Esophagus muscularis mucosa (tissue), 4 donors: ENCODE results near the gene OR5AR1.

Experiments used
- CTCF ChIP-seq, 3 experiments: fragments of 200-600 bp in 2 of 3; fragments of 450-650 bp in 1 of 3; sonication (generic) in 2 of 3; IDR thresholded peaks; one replicate each; pipeline ENCODE4 v1.5.1; 2017 to 2019; ENCODE audit warnings: antibody characterized with exemption in 3 of 3, mild to moderate bottlenecking in 2 of 3, moderate library complexity in 1 of 3
- EP300 ChIP-seq: sonication (generic); formaldehyde crosslinking; IDR thresholded peaks from one replicate; pipeline ENCODE4 v1.6.1; 2017; ENCODE audit warnings: antibody characterized with exemption
- POLR2A ChIP-seq: fragments of 450-650 bp; IDR thresholded peaks from one replicate; pipeline ENCODE4 v1.6.1; 2017; ENCODE audit warnings: antibody characterized with exemption, moderate library complexity, mild to moderate bottlenecking, low read depth
- POLR2AphosphoS5 ChIP-seq, 2 donors: sonication (generic); formaldehyde crosslinking; IDR thresholded peaks; one replicate each; pipeline ENCODE4 v1.6.1; 2017; ENCODE audit warnings: antibody characterized with exemption in 2 of 2

GRCh38 chr11:56700242-56700913, 36.9 kb downstream of the OR5AR1 start:
- no peak for TF ChIP-seq CTCF (IDR thresholded peaks at IDR 0.05)
- no peak for TF ChIP-seq EP300
- no peak for TF ChIP-seq POLR2AphosphoS5 (IDR thresholded peaks at IDR 0.05)
- TF ChIP-seq POLR2A = no peak
